Ovary (tissue), 3 donors: ENCODE data around the gene ATP6V1C2.

Experiments
- EP300 ChIP-seq: sonication (generic); formaldehyde crosslinking; IDR thresholded peaks from one replicate; pipeline ENCODE4 v1.6.1; 2017; ENCODE audit warnings: antibody characterized with exemption
- TF ChIP-seq, protein P1 (sequence below), 3 donors: fragments of 450-650 bp in 2 of 3; fragments of 200-600 bp in 1 of 3; IDR thresholded peaks; one replicate each; pipeline versions ENCODE4 v1.5.1 to v1.8.0; 2016 to 2022; ENCODE audit warnings: antibody characterized with exemption in 3 of 3, mild to moderate bottlenecking in 1 of 3
- donor health status: DM: no; HTN: no; CAD: no.

DNA sequence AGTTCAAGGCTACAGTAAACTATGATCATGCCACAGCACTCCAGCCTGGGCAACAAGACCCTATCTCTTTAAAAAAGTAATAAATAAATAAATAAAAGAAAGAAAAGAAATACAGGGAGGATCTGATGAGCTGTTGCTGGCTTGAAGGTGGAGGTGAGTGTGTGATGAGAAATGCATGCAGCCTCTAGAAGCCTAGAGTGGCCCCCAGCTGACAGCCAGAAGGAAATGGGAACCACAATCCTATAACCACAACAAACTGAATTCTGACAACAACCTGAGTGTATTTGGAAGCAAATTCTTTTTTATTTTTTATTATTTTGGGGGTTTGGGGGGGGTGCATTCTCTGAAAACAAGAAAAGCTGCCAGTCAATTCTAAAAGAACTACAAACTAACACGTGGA is 46.3 kb upstream of the ATP6V1C2 start:
- TF ChIP-seq, protein P1, sequence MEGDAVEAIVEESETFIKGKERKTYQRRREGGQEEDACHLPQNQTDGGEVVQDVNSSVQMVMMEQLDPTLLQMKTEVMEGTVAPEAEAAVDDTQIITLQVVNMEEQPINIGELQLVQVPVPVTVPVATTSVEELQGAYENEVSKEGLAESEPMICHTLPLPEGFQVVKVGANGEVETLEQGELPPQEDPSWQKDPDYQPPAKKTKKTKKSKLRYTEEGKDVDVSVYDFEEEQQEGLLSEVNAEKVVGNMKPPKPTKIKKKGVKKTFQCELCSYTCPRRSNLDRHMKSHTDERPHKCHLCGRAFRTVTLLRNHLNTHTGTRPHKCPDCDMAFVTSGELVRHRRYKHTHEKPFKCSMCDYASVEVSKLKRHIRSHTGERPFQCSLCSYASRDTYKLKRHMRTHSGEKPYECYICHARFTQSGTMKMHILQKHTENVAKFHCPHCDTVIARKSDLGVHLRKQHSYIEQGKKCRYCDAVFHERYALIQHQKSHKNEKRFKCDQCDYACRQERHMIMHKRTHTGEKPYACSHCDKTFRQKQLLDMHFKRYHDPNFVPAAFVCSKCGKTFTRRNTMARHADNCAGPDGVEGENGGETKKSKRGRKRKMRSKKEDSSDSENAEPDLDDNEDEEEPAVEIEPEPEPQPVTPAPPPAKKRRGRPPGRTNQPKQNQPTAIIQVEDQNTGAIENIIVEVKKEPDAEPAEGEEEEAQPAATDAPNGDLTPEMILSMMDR (IDR thresholded peaks at IDR 0.05), result no peak
- TF ChIP-seq EP300, result no peak
